ENCODE data around the gene FASN.

Gene FASN

DNA sequence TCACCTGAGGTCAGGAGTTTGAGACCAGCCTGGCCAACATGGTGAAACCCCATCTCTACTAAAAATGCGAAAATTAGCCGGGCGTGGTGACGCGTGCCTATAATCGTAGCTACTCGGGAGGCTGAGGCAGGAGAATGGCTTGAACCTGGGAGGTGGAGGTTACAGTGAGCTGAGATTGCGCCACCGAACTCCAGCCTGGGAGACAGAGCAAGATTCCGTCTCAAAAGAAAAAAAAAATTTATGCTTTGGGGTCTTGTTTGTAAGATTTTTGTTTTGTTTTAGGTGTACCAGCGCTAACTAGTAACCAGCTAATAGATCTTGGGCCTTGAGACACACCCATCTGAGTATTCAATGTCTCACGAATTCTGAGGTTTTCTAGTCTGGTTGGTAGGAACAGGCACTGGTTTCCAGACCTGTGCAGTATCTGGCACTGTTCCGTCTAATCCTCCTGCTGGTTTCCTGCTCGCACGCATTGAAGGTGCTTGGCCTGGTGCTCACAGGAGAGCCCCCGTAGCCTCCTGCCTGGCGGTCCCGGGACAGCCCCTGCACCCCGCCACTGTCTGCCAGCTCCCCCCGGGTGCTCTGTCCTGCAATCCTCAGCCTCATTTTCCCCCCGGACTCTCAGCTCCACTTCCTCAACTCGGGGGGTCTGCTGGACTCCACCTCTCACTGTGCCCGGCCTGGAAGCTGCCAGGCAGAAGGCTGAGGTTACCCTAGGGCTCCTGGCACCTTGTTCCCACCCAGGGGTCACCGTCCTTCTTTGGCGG lies 21.8 kb downstream of the FASN start:
- no peak for DNase-seq (ENCODE audit: low spot score)

DNA sequence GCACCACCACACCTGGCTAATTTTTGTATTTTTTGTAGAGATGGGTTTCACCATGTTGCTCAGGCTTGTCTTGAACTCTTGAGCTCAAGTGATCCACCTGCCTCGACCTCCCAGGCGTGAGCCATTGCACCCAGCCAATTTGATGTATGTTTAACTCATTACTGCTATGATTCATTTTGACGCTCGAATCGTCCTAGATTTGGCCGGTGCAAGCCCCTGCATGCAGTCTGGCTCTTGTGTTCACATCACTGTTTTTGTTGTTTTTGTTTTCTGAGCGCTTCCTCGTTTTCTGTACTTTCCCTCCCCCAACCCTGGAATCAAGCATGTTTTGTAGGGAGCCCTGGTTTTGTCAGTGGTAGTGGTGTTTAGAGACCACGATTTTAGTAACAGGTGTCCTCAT lies 24.6 kb downstream of the FASN start:
- no peak for DNase-seq (ENCODE audit: low spot score)

DNA sequence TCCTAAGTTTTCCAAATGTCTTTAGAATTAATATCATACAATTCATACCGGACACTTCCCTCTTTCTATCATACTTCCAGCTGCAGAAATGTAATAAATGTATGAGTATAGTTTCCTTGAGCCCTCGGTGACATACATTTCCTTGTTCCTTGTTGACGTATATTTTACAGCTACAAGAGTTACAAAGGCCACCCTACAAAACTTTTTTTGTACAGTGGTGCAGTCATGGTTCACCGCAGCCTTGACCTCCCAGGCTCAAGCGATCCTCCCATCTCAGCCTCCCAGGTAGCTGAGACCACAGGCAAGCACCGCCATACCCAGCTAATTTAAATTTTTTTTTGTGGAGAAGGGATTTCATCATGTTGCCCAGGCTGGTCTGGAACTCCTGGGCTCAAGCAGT lies 25.2 kb downstream of the FASN start:
- DNase-seq (ENCODE audit: low spot score) = no peak

- DNase-seq (ENCODE audit: low spot score) = no peak
These were observed 27.4 kb downstream of the FASN start for GRCh38 chr17:82070611-82071010.

GRCh38 chr17:82065638-82066303 lies 32.3 kb downstream of the FASN start, which contains the start of gene DUS1L:
Gene DUS1L (minus strand): TSS chr17:82065804. CDS start chr17:82065059, 745 bp downstream.
- DNase-seq (ENCODE audit: low spot score) = peak; percentile 99

GRCh38 chr17:82065193-82065637 lies 32.8 kb downstream of the FASN start:
- no peak for DNase-seq (ENCODE audit: low spot score)

- no peak for DNase-seq (ENCODE audit: low spot score)
These were observed 33.4 kb downstream of the FASN start for GRCh38 chr17:82064433-82065192.

- no peak for DNase-seq (ENCODE audit: low spot score)
These were observed 34.3 kb downstream of the FASN start for GRCh38 chr17:82063424-82064415.

DNA sequence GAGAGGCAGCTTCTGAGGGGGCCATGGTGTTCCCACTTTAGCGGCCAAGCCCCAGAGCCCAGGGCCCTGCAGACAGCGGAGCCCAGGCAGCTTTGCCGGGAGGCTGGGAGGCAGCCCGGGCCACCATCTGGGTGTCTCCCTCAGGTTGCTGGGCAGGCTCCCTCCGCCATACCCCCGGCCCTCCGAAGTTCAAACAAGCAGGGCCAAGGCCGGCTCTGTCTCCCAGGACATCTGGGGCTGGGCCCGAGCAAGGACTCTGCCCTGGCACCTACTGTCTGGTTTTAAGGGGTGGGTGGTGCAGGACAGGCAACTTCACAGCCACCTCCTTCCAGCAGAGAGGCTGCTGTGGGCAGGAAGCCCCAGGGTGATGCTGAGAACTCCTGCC lies 35.1 kb downstream of the FASN start:
- no peak for DNase-seq (ENCODE audit: low spot score)

DNA sequence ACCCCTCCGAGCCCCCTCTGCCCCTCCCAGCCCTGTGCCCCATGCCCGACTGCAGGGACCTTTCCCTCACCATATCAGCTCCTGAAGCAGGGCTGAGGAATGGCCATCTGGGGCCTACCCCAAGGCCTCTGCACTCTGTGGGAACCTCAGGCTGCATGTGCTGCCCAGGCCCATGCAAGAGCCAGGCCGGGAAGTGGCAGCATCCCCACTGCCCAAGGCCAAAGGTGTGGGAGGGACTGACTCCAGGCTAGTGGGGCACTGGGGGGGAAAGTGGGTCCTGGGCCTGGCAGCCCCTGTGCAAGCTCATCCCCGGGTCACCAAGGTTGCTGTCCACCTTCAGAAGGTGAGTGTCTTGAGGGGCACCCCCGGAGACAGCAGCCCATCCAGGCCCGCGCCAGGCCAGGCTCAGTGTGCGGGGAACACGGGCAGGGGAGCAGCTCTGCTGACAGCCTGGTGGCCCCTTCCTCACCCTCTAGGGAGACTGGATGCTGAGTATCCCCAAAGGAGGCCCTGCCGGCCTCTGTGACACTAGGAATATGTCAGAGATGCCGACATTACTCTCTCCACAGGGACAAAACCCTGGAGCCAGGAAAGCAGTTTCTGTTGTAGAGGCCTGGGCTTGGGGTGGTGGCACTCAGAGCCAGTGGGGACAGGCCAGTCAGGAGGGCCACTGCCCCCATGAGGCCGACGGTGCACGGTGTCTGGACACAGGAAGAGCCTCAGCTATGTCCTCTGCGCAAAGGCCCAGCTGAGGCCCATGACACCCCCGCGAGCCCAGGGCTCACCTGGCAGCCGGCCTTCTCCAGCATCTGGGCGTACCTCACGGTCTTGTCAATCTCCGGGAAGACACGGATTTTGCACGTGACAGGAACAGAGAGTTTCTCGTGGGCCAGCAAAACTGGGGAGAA lies 35.7 kb downstream of the FASN start:
- no peak for DNase-seq (ENCODE audit: low spot score)

DNA sequence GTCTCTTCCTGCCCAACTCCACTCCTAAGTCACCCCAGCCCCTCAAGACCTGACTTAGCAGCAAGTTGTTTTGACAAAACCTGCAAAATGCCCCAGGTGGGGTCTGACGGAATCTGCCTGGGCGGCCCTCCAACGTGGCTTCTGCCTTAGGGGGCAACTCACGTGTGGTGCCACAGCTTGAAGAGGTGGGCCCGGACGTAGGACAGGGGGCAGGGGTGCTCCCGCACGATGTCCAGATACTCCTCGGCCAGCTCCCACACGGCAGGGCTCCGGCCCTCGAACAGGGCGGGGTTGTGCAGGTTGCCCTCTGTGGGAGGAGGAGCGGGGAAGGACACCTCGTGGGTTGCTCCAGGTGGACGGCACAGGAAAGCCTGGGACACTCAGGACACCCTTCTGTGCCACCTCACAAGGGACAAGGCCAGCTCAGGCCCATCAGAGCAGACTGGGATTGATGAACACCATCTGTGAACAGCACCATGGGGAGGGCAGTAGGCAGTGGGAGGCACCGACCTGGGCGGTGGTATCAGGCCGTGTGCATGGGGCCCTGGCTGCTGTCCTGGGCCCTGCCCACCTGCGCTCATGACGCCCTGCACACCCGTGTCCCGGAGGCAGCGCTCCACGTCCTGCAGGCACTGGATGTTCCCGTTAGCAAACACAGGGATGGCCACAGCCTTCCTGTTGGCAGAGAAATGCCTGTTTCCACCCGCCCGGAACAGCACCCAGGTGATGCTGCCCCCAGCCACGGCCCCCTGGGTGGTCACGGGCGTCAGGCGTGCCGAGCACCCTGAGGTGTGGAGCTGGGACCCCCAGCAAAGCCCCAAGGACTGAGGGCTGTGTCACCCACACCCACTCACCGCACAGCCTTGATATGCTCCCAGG lies 36.8 kb downstream of the FASN start:
- no peak for DNase-seq (ENCODE audit: low spot score)

DNA sequence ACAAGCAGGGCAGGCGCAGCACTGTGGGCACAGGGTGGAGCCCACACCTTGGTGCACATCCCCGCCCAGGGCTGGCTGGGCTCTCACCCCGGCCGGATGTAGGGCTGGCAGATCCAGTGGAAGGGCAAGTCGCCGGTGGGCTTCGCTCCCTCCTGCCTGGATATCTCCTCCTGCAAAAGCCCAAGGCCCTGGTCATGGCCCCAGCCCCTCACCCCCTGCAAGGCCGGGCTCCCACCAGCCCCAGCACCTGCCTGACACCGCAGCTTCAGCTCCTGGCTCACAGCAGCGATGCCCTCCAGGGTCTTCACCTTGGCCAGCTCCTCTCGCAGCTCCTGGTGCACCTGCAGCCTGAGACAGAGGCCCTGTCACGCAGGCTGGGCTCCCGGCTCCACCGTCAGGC lies 37.4 kb downstream of the FASN start:
- DNase-seq (ENCODE audit: low spot score) = no peak

- DNase-seq (ENCODE audit: low spot score) = no peak
These were observed 38.0 kb downstream of the FASN start for GRCh38 chr17:82060001-82060380.

DNA sequence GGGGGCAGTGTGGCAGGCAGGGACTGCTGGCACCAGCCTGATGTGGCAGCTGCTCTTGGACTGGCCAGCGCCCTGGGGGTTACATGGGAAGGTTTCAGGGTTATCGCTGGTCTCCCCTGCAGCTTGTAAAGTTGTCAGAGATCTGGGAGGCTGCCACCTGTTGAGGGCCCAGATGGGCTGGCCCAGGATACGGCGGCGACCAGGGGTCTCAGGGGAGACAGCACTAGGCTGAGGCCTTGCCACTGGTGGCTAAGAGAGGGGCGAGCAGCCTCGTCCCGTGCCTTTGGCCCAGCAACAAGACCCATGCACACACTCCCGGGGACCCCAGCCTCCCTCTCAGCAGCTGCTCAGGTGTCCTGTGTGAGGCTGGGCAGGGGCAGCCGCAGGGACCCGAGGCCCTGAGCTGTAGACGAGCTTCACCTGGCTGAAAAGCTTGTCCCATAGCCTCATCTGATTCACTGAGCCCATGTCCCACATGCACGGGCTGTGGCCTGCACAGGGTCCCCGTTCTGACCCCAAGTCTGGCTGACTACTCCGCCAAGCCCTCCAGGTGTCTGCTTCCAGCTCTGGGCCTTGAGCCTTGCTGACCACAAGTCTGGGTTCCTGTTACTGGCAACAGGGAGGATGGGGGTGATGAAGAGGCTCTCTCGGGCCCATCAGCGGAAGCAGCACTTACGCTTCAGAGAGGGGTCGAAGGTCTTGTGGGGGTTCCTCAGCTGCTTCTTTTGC lies 38.6 kb downstream of the FASN start:
- DNase-seq (ENCODE audit: low spot score) = no peak

- no peak for DNase-seq (ENCODE audit: low spot score)
These were observed 39.2 kb downstream of the FASN start for GRCh38 chr17:82058855-82059249.

GRCh38 chr17:82058230-82058854 lies 39.7 kb downstream of the FASN start:
- no peak for DNase-seq (ENCODE audit: low spot score)

DNA sequence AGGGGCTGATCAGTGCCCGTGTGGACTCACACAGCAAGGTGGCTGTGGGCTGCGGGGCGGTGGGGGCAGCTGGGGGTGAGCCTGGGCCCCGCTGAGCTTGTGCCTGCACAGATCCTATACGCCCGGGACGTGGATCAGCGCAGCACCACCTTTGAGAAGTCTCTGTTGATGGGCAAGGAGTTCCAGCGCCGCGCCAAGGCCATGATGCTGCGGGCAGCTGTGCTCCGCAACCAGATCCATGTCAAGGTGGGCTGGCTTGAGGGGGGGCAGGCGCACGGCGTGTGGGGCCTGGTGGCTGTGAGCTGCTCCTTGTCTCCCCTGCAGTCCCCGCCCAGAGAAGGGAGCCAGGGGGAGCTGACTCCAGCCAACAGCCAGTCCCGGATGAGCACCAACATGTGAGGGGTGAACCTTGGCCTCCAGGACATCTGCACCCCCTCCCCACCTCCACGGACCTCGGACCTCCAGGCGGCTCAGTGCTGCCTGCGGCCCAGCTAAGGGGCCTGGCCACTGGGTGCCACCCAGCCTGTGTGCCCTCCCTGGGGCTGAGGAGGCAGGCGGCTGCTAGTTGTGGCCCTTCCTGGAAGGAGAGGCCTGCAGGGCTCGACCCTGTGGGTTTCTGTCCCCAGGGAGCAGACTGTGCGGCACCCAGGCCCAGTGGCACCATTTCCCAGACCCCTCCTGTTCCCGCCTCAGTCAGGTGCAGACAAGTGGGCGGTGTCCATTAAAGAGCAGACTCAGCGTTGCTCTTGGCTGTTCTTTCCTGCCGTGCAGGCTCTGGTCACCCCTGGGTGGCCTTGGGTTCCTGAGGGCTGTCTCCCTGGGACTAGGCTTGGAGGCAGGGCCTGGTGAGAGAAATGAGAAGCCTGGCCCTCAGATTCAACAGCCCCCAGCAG lies 41.1 kb downstream of the FASN start:
- no peak for DNase-seq (ENCODE audit: low spot score)

All from D341Med (cell line).